Measurements from ENCODE around the gene HMCN1.

HMCN1 gene

GRCh38 chr1:185733818-185734735 lies at the start of gene HMCN1:
TSS of gene HMCN1 (plus strand) at chr1:185734391. CDS start at chr1:185734780, 389 bp downstream.
- no peak for DNase-seq

- DNase-seq: no peak
Measured at GRCh38 chr1:185686821-185687778, 47.1 kb upstream of the HMCN1 start.

- DNase-seq: no peak
Measured at GRCh38 chr1:185690527-185690926, 43.7 kb upstream of the HMCN1 start.

- DNase-seq: no peak
Measured at GRCh38 chr1:185693654-185694053, 40.5 kb upstream of the HMCN1 start.

GRCh38 chr1:185694081-185694480 lies 40.1 kb upstream of the HMCN1 start:
- no peak for DNase-seq

GRCh38 chr1:185695299-185695698 lies 38.9 kb upstream of the HMCN1 start:
- no peak for DNase-seq

- no peak for DNase-seq
Measured at GRCh38 chr1:185696422-185697150, 37.6 kb upstream of the HMCN1 start.

- DNase-seq: no peak
Measured at GRCh38 chr1:185699874-185700273, 34.3 kb upstream of the HMCN1 start.

- DNase-seq: no peak
Measured at GRCh38 chr1:185701650-185702049, 32.5 kb upstream of the HMCN1 start.

GRCh38 chr1:185704181-185704580 lies 30.0 kb upstream of the HMCN1 start:
- DNase-seq: no peak

- DNase-seq: no peak
Measured at GRCh38 chr1:185716095-185716494, 18.1 kb upstream of the HMCN1 start.

GRCh38 chr1:185719021-185719420 lies 15.2 kb upstream of the HMCN1 start:
- DNase-seq: no peak

- DNase-seq: no peak
Measured at GRCh38 chr1:185720633-185721272, 13.4 kb upstream of the HMCN1 start.

GRCh38 chr1:185721553-185721952 lies 12.6 kb upstream of the HMCN1 start:
- DNase-seq: no peak

GRCh38 chr1:185722098-185722497 lies 12.1 kb upstream of the HMCN1 start:
- no peak for DNase-seq

GRCh38 chr1:185727726-185728125 lies 6.5 kb upstream of the HMCN1 start:
- no peak for DNase-seq

- DNase-seq: no peak
Measured at GRCh38 chr1:185731446-185731845, 2.7 kb upstream of the HMCN1 start.

- DNase-seq: no peak
Measured at GRCh38 chr1:185732951-185733350, 1.2 kb upstream of the HMCN1 start.

- no peak for DNase-seq
Measured at GRCh38 chr1:185734929-185735700, 924 bp downstream of the HMCN1 start.

- DNase-seq: no peak
Measured at GRCh38 chr1:185735701-185736064, 1.5 kb downstream of the HMCN1 start.

- no peak for DNase-seq
Measured at GRCh38 chr1:185739967-185740366, 5.8 kb downstream of the HMCN1 start.

GRCh38 chr1:185741551-185741950 lies 7.4 kb downstream of the HMCN1 start:
- no peak for DNase-seq

All from NCI-H1436 treated with DMSO at 0.1 percent for 48 hours (cell line).